GM12878 (cell line): Measurements from ENCODE around the gene BSN. TPM values are rescaled to one million over a fixed set of nuclear protein-coding genes. Genes with fewer than 3 reads are reported as not detected.

Experiments
- ATAC-seq: fragments of 200-7000 bp; cut with Tn5 transposase; 3 replicates; pipeline ENCODE4 v1.9.1; 2020; ENCODE audit warnings: mild to moderate bottlenecking, moderate library complexity
- BruUV-seq: library from RNA; stranded (reverse); fragments of 400-500 nt; replicated peaks from 2 replicates; lab custom pipeline; 2021; lab: Mats Ljungman, UMichigan
- CTCF ChIA-PET: fragments of 300-600 bp; sonication (Branson Sonifier 250); formaldehyde crosslinking; extraction: SDS; loops from one replicate; lab custom pipeline; 2021; ENCODE audit warnings: inconsistent platforms; lab: Yijun Ruan, JAX
- POLR2A ChIA-PET: fragments of 350-600 bp; formaldehyde crosslinking; extraction: SDS; loops from one replicate; lab custom pipeline; 2021; ENCODE audit warnings: inconsistent platforms; lab: Charles Lee
- RAD21 ChIA-PET: fragments of 300-600 bp; sonication (Branson Sonifier 250); formaldehyde crosslinking; loops from one replicate; lab custom pipeline; 2023; ENCODE audit warnings: antibody characterized with exemption; ENCODE audit not compliant: unreplicated experiment; lab: Charles Lee
- SMC1A ChIA-PET: fragments of 300-600 bp; sonication (Branson Sonifier 250); formaldehyde crosslinking; loops from one replicate; lab custom pipeline; 2023; ENCODE audit not compliant: unreplicated experiment, uncharacterized antibody; lab: Charles Lee
- DNase-seq: peaks from one replicate; pipeline ENCODE4 v3.0.0-alpha.2; 2011; ENCODE audit warnings: low read depth, low spot score
- FAIRE-seq: peaks from 3 replicates; lab custom pipeline; 2011; peaks lifted over from hg19 to GRCh38; lab: Jason Lieb, UNC
- H2AFZ ChIP-seq: 2 replicates; pipeline ENCODE4 v1.6.0; 2011; ENCODE audit warnings: low read depth, low read length, control low read depth; ENCODE audit not compliant: control insufficient read depth
- H3K27ac ChIP-seq: 2 replicates; pipeline ENCODE4 v1.5.1; 2011; ENCODE audit warnings: control low read depth; ENCODE audit not compliant: control insufficient read depth, insufficient read depth
- H3K27me3 ChIP-seq, 2 experiments: replicated peaks in 1 of 2; 2 replicates each; pipeline versions ENCODE4 v1.6.0 to v1.6.1; 2011; ENCODE audit warnings: low read length in 1 of 2; ENCODE audit not compliant: control insufficient read depth in 2 of 2, insufficient read depth in 2 of 2
- H3K36me3 ChIP-seq, 2 experiments: 2 replicates each; pipeline ENCODE4 v1.5.1; 2011; ENCODE audit warnings: low read length in 1 of 2; ENCODE audit not compliant: control insufficient read depth in 2 of 2, insufficient read depth in 2 of 2
- H3K4me1 ChIP-seq: 2 replicates; pipeline ENCODE4 v1.6.1; 2011; ENCODE audit warnings: mild to moderate bottlenecking, low read length, moderate library complexity, mixed read lengths; ENCODE audit not compliant: control insufficient read depth, insufficient read depth
- H3K4me2 ChIP-seq: 2 replicates; pipeline ENCODE4 v1.6.0; 2011; ENCODE audit warnings: control low read depth; ENCODE audit not compliant: control insufficient read depth, insufficient read depth
- H3K4me3 ChIP-seq: fragments of 200-600 bp; sonication (generic); 2 replicates; pipeline ENCODE4 v1.5.1; 2016
- H3K79me2 ChIP-seq: 2 replicates; pipeline ENCODE4 v1.6.0; 2011; ENCODE audit warnings: low read length; ENCODE audit not compliant: control insufficient read depth, insufficient read depth
- H3K9ac ChIP-seq: 2 replicates; pipeline ENCODE4 v1.8.0; 2011; ENCODE audit warnings: low read length, control low read depth, mixed read lengths; ENCODE audit not compliant: control insufficient read depth, insufficient read depth
- H3K9me3 ChIP-seq: replicated peaks from 3 replicates; pipeline ENCODE4 v1.5.1; 2011; ENCODE audit warnings: mild to moderate bottlenecking, low read length; ENCODE audit not compliant: control insufficient read depth, insufficient read depth
- H4K20me1 ChIP-seq: 2 replicates; pipeline ENCODE4 v1.6.0; 2011; ENCODE audit not compliant: control insufficient read depth, insufficient read depth
- CBX5 ChIP-seq: sonication (generic); IDR thresholded peaks from 2 replicates; pipeline ENCODE4 v1.6.1; 2016; ENCODE audit warnings: low read depth, moderate library complexity, mild to moderate bottlenecking, inconsistent platforms
- EED ChIP-seq: sonication (generic); IDR thresholded peaks from 2 replicates; pipeline ENCODE4 v1.6.1; 2016; ENCODE audit warnings: antibody characterized with exemption, low read depth
- HDAC2 ChIP-seq: fragments of 200-600 bp; sonication (generic); IDR thresholded peaks from 2 replicates; pipeline ENCODE4 v1.6.1; 2017
- LARP7 ChIP-seq: fragments of 450-650 bp; IDR thresholded peaks from 2 replicates; pipeline ENCODE4 v1.6.1; 2017; ENCODE audit warnings: mild to moderate bottlenecking
- SREBF2 ChIP-seq: IDR thresholded peaks from 2 replicates; pipeline ENCODE4 v1.6.1; 2012; ENCODE audit warnings: mild to moderate bottlenecking, low read length
- ZNF207 ChIP-seq: fragments of 450-650 bp; IDR thresholded peaks from 2 replicates; pipeline ENCODE4 v1.6.1; 2014; ENCODE audit warnings: antibody characterized with exemption, mild to moderate bottlenecking, borderline replicate concordance
- ZNF274 ChIP-seq: IDR thresholded peaks from one replicate; pipeline ENCODE4 v1.8.0; 2011; ENCODE audit not compliant: insufficient read length, insufficient read depth
- ZSCAN29 ChIP-seq: fragments of 450-650 bp; IDR thresholded peaks from 2 replicates; pipeline ENCODE4 v1.6.1; 2017; ENCODE audit warnings: mild to moderate bottlenecking, moderate library complexity
- ZZZ3 ChIP-seq: IDR thresholded peaks from 2 replicates; pipeline ENCODE4 v1.6.1; 2011; ENCODE audit warnings: low read depth; ENCODE audit not compliant: control insufficient read depth, insufficient read length
- WGBS: methylation state at CpG from one replicate; pipeline ENCODE4 v1.1.6; 2016; ENCODE audit warnings: low lambda C conversion rate; ENCODE audit not compliant: insufficient replicate concordance, insufficient coverage; ENCODE audit errors: missing lambda C conversion rate; 5-methylcytosine and 5-hydroxymethylcytosine counted together
- in situ Hi-C: fragments of 300-500 bp; cut with MboI; formaldehyde crosslinking; loops from 9 replicates; pipeline ENCODE4 v1.14.3; 2018; ENCODE audit warnings: mixed read lengths
- intact Hi-C: fragments of 100-400 bp; cut with micrococcal nuclease; formaldehyde crosslinking; loops from one replicate; pipeline ENCODE4 v1.14.2; 2022; ENCODE audit not compliant: unreplicated experiment
- polyA plus RNA-seq, 11 experiments: library from polyadenylated mRNA; depleted of rRNA in 4 of 11; unstranded in 6 of 11; stranded (reverse) in 5 of 11; fragments of >200 nt; fragmentation: Nextera tagmentation in 4 of 11; fragmentation: Illumina TruSeq in 1 of 11; extraction: Ambion mirVana in 4 of 11; extraction: Trizol in 1 of 11; gene quantifications; 1 replicate in 1 of 11; 2 replicates in 10 of 11; pipeline versions ENCODE4 v1.2.1 to v1.2.3, GENCODE V29; 2011 to 2016; ENCODE audit warnings: inconsistent platforms in 2 of 11, missing spikeins in 2 of 11, low read depth in 1 of 11
- total RNA-seq, 4 experiments: library from RNA; depleted of rRNA in 3 of 4; stranded (reverse); fragments of >200 nt in 3 of 4; fragmentation: Illumina TruSeq in 1 of 4; extraction: Trizol in 1 of 4; gene quantifications; 2 replicates each; pipeline versions ENCODE4 v1.2.1 to v1.2.3, GENCODE V29; 2013 to 2021
- TF ChIP-seq, protein P1 (sequence below): IDR thresholded peaks from 2 replicates; pipeline ENCODE4 v1.6.1; 2012; ENCODE audit warnings: low read depth, low read length, improper control_type of control experiment
- TF ChIP-seq, protein P2 (sequence below): fragments of 450-650 bp; IDR thresholded peaks from 2 replicates; pipeline ENCODE4 v1.6.1; 2017; ENCODE audit warnings: mild to moderate bottlenecking, moderate library complexity
- TF ChIP-seq, protein P3 (sequence below): fragments of 450-650 bp; IDR thresholded peaks from 2 replicates; pipeline ENCODE4 v1.6.1; 2017; ENCODE audit warnings: mild to moderate bottlenecking, low read depth, inconsistent platforms; ENCODE audit not compliant: poor library complexity, severe bottlenecking

Gene BSN
- total and polyA plus RNA-seq, 10 of the 15 experiments (the other 5 are each of a cell fraction or from before 2014, with no cell fraction given) = under 0.01 to 0.19 (median 0.05) TPM; not detected in 1

DNA sequence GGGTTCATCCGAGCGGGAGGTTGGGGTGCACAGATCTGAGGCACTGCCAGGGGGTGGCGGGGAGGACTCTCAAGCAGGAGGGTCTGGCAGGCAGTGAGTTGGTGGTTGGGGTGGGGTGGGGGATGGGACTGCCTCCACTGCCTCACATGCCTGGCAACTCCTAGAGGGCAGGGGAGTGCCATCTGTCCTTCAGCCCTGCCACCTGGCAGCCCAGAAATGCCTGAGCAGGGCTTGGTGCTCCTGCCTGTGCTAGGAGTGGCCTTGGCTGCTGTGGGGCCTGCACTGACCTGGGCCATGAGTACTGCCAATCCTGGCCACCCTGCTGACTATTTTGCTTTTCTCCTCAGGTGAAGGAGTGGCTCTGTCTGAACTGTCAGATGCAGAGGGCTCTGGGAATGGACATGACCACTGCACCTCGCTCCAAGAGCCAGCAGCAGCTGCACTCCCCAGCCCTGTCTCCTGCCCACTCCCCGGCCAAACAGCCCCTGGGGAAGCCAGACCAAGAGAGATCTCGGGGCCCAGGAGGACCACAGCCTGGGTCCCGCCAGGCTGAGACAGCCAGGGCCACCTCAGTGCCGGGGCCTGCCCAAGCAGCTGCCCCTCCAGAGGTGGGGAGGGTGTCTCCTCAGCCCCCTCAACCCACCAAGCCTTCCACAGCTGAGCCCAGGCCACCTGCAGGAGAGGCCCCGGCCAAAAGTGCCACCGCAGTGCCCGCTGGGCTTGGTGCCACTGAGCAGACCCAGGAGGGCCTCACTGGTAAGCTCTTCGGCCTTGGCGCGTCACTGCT, 87.8 kb downstream of the BSN start:
- Histone ChIP-seq H3K27ac (no peak overlapping the region), H3K79me2 (no peaks in the 10 kb centered on the region), H2AFZ (no peak overlapping the region), H3K27me3 (no peaks in the 10 kb centered on the region), H3K9ac (no peak overlapping the region), H3K4me2 (no peak overlapping the region), H3K4me3 (no peak overlapping the region), H3K4me1 (no peaks in the 10 kb centered on the region), H3K36me3 (no peaks in the 10 kb centered on the region), H4K20me1 (no peaks in the 10 kb centered on the region), H3K9me3 (no peaks in the 10 kb centered on the region)
- SMC1A ChIA-PET = no interaction called here
- POLR2A ChIA-PET = interaction anchor here (0.6 kb wide), 1 partner anchor 312 kb away, joined by 3 read pairs; no protein-coding TSS in a partner anchor
- in situ Hi-C loops (no loop called here), intact Hi-C loops (no loop called here)
- no peak for TF ChIP-seq HDAC2
- no peak for TF ChIP-seq ZNF207
- TF ChIP-seq, protein P1, sequence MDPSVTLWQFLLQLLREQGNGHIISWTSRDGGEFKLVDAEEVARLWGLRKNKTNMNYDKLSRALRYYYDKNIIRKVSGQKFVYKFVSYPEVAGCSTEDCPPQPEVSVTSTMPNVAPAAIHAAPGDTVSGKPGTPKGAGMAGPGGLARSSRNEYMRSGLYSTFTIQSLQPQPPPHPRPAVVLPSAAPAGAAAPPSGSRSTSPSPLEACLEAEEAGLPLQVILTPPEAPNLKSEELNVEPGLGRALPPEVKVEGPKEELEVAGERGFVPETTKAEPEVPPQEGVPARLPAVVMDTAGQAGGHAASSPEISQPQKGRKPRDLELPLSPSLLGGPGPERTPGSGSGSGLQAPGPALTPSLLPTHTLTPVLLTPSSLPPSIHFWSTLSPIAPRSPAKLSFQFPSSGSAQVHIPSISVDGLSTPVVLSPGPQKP = no peak
- no peak for TF ChIP-seq CBX5
- TF ChIP-seq ZSCAN29 = no peak
- TF ChIP-seq ZZZ3 = no peak
- TF ChIP-seq ZNF274 = no peak
- TF ChIP-seq, protein P2, sequence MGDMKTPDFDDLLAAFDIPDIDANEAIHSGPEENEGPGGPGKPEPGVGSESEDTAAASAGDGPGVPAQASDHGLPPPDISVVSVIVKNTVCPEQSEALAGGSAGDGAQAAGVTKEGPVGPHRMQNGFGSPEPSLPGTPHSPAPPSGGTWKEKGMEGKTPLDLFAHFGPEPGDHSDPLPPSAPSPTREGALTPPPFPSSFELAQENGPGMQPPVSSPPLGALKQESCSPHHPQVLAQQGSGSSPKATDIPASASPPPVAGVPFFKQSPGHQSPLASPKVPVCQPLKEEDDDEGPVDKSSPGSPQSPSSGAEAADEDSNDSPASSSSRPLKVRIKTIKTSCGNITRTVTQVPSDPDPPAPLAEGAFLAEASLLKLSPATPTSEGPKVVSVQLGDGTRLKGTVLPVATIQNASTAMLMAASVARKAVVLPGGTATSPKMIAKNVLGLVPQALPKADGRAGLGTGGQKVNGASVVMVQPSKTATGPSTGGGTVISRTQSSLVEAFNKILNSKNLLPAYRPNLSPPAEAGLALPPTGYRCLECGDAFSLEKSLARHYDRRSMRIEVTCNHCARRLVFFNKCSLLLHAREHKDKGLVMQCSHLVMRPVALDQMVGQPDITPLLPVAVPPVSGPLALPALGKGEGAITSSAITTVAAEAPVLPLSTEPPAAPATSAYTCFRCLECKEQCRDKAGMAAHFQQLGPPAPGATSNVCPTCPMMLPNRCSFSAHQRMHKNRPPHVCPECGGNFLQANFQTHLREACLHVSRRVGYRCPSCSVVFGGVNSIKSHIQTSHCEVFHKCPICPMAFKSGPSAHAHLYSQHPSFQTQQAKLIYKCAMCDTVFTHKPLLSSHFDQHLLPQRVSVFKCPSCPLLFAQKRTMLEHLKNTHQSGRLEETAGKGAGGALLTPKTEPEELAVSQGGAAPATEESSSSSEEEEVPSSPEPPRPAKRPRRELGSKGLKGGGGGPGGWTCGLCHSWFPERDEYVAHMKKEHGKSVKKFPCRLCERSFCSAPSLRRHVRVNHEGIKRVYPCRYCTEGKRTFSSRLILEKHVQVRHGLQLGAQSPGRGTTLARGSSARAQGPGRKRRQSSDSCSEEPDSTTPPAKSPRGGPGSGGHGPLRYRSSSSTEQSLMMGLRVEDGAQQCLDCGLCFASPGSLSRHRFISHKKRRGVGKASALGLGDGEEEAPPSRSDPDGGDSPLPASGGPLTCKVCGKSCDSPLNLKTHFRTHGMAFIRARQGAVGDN = no peak
- no peak for TF ChIP-seq EED
- TF ChIP-seq LARP7 = no peak
- no peak for TF ChIP-seq SREBF2
- TF ChIP-seq, protein P3, sequence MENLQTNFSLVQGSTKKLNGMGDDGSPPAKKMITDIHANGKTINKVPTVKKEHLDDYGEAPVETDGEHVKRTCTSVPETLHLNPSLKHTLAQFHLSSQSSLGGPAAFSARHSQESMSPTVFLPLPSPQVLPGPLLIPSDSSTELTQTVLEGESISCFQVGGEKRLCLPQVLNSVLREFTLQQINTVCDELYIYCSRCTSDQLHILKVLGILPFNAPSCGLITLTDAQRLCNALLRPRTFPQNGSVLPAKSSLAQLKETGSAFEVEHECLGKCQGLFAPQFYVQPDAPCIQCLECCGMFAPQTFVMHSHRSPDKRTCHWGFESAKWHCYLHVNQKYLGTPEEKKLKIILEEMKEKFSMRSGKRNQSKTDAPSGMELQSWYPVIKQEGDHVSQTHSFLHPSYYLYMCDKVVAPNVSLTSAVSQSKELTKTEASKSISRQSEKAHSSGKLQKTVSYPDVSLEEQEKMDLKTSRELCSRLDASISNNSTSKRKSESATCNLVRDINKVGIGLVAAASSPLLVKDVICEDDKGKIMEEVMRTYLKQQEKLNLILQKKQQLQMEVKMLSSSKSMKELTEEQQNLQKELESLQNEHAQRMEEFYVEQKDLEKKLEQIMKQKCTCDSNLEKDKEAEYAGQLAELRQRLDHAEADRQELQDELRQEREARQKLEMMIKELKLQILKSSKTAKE = no peak
- CTCF ChIA-PET = no interaction called here
- DNase-seq (no peak), FAIRE-seq (no peak), ATAC-seq (no peak)
- 20% methylated on average over 11 of the region's 14 CpGs for WGBS
- RAD21 ChIA-PET = no interaction called here
- no TSS peak for BruUV-seq
